Osteoblast (primary cell): ENCODE results near the gene UTS2. TPM values are rescaled to one million over a fixed set of nuclear protein-coding genes. Genes with fewer than 3 reads are reported as not detected.

Experiments used
- DNase-seq: peaks from one replicate; pipeline ENCODE4 v3.0.0; 2011; ENCODE audit warnings: low spot score, mixed read lengths; ENCODE audit not compliant: insufficient read length; ENCODE audit errors: missing footprints
- H2AFZ ChIP-seq: 2 replicates; pipeline ENCODE4 v1.6.0; 2011; ENCODE audit warnings: mild to moderate bottlenecking, low read length
- H3K27ac ChIP-seq: 2 replicates; pipeline ENCODE4 v1.5.1; 2011; ENCODE audit warnings: mild to moderate bottlenecking, low read depth, low read length, moderate library complexity
- H3K27me3 ChIP-seq: 2 replicates; pipeline ENCODE4 v1.6.0; 2012; ENCODE audit warnings: mild to moderate bottlenecking, control low read depth, inconsistent platforms, low read length, moderate library complexity; ENCODE audit not compliant: insufficient read depth
- H3K36me3 ChIP-seq: 2 replicates; pipeline ENCODE4 v1.5.1; 2011; ENCODE audit warnings: mild to moderate bottlenecking, low read length, control low read depth, moderate library complexity; ENCODE audit not compliant: insufficient read depth
- H3K4me1 ChIP-seq: 2 replicates; pipeline ENCODE4 v1.5.1; 2011; ENCODE audit warnings: mild to moderate bottlenecking, low read length, control low read depth, moderate library complexity; ENCODE audit not compliant: insufficient read depth
- H3K4me2 ChIP-seq: 2 replicates; pipeline ENCODE4 v1.6.0; 2011; ENCODE audit warnings: mild to moderate bottlenecking, low read length; ENCODE audit not compliant: insufficient read depth
- H3K4me3 ChIP-seq: fragments of 200-600 bp; sonication (generic); 3 replicates; pipeline ENCODE4 v1.5.1; 2012; ENCODE audit warnings: mild to moderate bottlenecking, low read length, inconsistent platforms; ENCODE audit not compliant: insufficient read depth
- H3K79me2 ChIP-seq: 2 replicates; pipeline ENCODE4 v1.6.0; 2012; ENCODE audit warnings: mild to moderate bottlenecking, low read length, control low read depth, inconsistent platforms; ENCODE audit not compliant: insufficient read depth
- H3K9me3 ChIP-seq: 2 replicates; pipeline ENCODE4 v1.5.1; 2011; ENCODE audit warnings: low read depth, low read length, control low read depth
- H4K20me1 ChIP-seq: 2 replicates; pipeline ENCODE4 v1.6.0; 2012; ENCODE audit warnings: mild to moderate bottlenecking, low read length, control low read depth; ENCODE audit not compliant: insufficient read depth
- total RNA-seq: library from RNA; depleted of rRNA; stranded (reverse); fragments of >200 nt; gene quantifications from 2 replicates; pipeline ENCODE4 v1.2.3, GENCODE V29; 2012
- TF ChIP-seq, protein P1 (sequence below): IDR thresholded peaks from 2 replicates; pipeline ENCODE4 v1.5.1; 2011; ENCODE audit warnings: mild to moderate bottlenecking, low read depth, low read length, moderate library complexity; ENCODE audit errors: extremely low read depth

UTS2 gene
- total RNA-seq, 1 donor = under 0.01 TPM

DNA sequence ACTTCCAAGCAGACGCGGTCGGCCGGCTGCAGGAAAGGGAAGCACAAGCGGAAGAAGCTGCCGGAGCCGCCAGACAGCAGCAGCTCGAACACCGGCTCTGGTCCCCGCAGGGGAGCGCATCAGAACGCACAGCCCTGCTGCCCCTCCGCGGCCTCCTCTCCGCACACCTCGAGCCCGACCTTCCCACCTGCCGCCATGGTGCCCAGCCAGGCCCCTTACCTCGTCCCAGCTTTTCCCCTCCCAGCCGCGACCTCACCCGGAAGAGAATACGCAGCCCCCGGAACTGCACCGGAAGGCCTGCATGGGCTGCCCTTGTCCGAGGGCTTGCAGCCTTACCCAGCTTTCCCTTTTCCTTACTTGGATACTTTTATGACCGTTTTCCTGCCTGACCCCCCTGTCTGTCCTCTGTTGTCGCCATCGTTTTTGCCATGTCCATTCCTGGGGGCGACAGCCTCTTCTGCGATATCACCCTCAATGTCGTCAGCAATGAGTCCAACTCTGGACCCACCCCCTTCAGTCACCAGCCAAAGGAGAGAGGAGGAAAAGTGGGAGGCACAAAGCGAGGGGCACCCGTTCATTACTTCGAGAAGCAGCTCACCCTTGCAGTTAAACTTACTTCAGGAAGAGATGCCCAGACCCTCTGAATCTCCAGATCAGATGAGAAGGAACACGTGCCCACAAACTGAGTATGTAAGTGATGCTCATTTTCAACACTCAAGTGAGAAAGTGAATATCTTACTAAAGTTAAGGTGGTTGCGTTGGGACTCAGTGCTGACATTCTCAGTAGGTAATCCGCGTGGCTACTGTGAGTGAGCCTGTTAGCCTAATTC is 25.5 kb downstream of the UTS2 start:
- Histone ChIP-seq H3K4me1 (no peaks in the 10 kb centered on the region), H3K36me3 (peaks cover 31% of the 10 kb centered on the region), H3K27ac (no peak overlapping the region), H3K79me2 (no peaks in the 10 kb centered on the region), H4K20me1 (no peaks in the 10 kb centered on the region), H2AFZ (peak overlapping the region; percentile 57), H3K27me3 (no peaks in the 10 kb centered on the region), H3K4me3 (no peak overlapping the region), H3K4me2 (no peak overlapping the region), H3K9me3 (no peaks in the 10 kb centered on the region)
- no peak for DNase-seq
- TF ChIP-seq, protein P1, sequence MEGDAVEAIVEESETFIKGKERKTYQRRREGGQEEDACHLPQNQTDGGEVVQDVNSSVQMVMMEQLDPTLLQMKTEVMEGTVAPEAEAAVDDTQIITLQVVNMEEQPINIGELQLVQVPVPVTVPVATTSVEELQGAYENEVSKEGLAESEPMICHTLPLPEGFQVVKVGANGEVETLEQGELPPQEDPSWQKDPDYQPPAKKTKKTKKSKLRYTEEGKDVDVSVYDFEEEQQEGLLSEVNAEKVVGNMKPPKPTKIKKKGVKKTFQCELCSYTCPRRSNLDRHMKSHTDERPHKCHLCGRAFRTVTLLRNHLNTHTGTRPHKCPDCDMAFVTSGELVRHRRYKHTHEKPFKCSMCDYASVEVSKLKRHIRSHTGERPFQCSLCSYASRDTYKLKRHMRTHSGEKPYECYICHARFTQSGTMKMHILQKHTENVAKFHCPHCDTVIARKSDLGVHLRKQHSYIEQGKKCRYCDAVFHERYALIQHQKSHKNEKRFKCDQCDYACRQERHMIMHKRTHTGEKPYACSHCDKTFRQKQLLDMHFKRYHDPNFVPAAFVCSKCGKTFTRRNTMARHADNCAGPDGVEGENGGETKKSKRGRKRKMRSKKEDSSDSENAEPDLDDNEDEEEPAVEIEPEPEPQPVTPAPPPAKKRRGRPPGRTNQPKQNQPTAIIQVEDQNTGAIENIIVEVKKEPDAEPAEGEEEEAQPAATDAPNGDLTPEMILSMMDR = no peak

DNA sequence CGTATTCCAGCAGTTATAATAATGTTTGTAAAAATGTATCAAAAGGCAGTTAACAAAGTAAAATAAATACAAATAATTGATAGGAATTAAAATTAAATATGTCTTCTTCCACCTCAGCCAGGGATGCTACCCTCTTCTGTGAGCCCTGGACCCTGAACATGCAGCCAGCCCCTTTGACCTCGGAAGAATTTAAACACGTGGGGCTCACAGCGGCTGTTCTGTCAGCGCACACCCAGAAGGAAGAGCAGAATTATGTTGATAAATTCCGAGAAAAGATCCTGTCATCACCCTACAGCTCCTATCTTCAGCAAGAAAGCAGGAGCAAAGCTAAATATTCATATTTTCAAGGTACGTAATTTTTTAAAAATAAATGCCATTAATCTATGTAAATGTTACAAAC is 26.5 kb downstream of the UTS2 start:
- peaks cover 31% of the 10 kb centered on the region for H3K36me3 ChIP-seq
- no peaks in the 10 kb centered on the region for H3K27me3 ChIP-seq
- DNase-seq = no peak
- no peaks in the 10 kb centered on the region for H3K4me1 ChIP-seq
- no peak overlapping the region for H3K4me2 ChIP-seq
- no peaks in the 10 kb centered on the region for H3K9me3 ChIP-seq
- no peak overlapping the region for H2AFZ ChIP-seq
- TF ChIP-seq, protein P1 = no peak
- H3K27ac ChIP-seq = no peak overlapping the region
- no peaks in the 10 kb centered on the region for H3K79me2 ChIP-seq
- no peak overlapping the region for H3K4me3 ChIP-seq
- H4K20me1 ChIP-seq = no peaks in the 10 kb centered on the region

DNA sequence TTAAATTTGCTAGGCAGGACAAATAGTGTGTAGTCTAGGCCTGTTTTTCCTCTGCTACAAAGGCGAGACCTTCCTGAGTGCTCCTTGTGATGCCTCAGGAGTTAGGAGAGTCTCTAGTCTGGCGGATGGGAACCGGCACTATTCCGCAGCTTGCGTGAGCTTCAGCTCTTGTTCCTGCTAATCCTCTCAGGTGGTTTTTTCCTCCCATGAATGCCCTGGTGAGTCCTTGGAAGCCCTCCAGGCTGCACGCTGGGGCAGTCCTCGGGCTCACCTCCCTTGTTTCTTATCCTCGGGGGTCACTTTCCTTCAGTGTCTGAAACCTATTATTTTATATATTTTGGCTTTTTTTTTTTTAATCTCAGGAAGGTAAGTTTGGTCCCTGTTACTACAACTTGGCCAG is 28.2 kb downstream of the UTS2 start:
- Histone ChIP-seq H3K79me2 (no peaks in the 10 kb centered on the region), H3K4me3 (no peak overlapping the region), H3K4me2 (no peak overlapping the region), H3K27ac (no peak overlapping the region), H3K9me3 (no peaks in the 10 kb centered on the region), H3K36me3 (peaks cover 37% of the 10 kb centered on the region), H4K20me1 (no peaks in the 10 kb centered on the region), H2AFZ (no peak overlapping the region), H3K27me3 (no peaks in the 10 kb centered on the region), H3K4me1 (no peaks in the 10 kb centered on the region)
- TF ChIP-seq, protein P1 = no peak
- no peak for DNase-seq

DNA sequence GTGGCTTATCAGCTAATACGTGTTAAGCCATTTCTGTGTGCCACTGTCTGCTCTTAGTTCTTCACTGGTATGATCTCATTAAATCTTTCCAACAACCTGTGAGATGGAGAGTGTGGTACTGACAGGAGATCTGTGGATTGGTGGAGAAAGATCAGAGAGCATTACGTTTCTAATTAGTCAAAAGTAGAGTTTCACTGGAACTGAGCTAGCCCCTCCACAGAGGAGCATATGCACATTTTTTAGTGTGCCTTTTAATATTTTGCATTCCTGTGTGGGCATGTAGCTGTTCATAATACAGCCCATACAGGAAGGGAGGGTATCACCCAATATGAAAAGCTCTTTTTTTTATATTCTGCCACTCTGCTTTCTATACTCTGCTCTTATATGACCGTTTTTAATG is 31.6 kb downstream of the UTS2 start:
- TF ChIP-seq, protein P1 = no peak

More for the DNA sequence above, 31.6 kb downstream of the UTS2 start:
- no peak for DNase-seq
- no peaks in the 10 kb centered on the region for H3K79me2 ChIP-seq
- peaks cover 14% of the 10 kb centered on the region for H3K36me3 ChIP-seq
- H3K9me3 ChIP-seq = no peaks in the 10 kb centered on the region
- no peak overlapping the region for H2AFZ ChIP-seq
- H4K20me1 ChIP-seq = no peaks in the 10 kb centered on the region
- H3K4me3 ChIP-seq = no peak overlapping the region
- H3K4me2 ChIP-seq = no peak overlapping the region
- H3K27me3 ChIP-seq = no peaks in the 10 kb centered on the region
- H3K4me1 ChIP-seq = no peaks in the 10 kb centered on the region
- no peak overlapping the region for H3K27ac ChIP-seq
